Measurements from ENCODE around the gene EIF2B4.
"Not testable (repeated sequence)": the region's sequence is repeated elsewhere in the genome, so short reads cannot be mapped to it uniquely, and the experiment has no call there.

EIF2B4 gene

DNA sequence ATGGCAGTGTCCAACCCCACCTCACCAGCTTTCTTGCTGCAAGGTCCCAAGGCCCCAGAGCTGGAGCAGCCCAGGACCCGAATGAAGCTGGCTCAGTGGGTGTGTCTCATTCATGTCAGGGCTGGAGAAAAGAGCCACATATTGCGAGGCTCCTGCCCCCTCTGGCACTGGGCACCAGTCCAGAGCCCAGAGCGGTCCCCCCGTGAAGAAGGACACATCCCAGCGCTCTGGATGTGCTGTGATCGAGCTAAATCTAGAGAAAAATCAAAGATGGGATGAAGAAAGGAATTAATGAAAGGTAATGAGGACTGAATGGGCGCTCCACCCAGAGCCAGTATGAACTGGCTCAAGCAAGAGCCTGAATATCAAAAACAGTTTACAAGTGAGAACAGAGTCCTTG lies 34.0 kb downstream of the EIF2B4 start:
- DNase-seq (ENCODE audit: low spot score): no peak

GRCh38 chr2:27335311-27335710 lies 34.8 kb downstream of the EIF2B4 start:
- DNase-seq (ENCODE audit: low spot score): no peak

- DNase-seq (ENCODE audit: low spot score): no peak
Measured at GRCh38 chr2:27324720-27325119, 45.4 kb downstream of the EIF2B4 start.

DNA sequence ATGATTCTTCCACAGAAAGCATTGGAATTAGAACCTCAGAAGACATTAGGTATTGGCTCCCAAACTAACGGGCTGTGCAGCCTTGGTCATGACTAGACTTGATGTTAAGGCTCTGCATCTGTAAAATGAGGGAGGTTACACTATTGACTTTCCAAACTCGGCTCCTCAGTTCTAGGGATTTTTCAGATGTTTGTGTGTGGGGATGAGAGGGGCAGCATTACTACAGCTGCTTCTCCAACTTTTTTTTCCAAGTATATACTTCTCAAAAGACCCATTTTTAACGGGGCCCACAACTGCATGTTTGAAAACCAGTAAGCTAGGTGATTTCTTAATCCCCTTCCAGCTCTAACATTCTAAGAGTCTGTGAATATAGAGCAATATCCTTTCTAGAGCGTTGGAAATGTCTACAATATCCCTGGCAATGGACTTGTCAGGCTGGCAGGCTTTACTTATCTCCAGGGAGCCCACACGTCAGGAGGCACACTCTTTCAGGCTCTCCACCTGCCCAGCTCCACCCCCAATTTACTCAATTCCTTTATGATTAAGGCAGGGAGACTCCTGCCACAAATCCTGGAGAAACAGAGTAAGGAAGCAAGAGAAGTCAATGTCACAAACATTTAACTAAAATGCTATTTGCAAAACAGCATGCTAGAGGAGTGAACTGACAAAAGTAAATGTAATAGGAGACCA lies 46.4 kb downstream of the EIF2B4 start:
- DNase-seq (ENCODE audit: low spot score): no peak

DNA sequence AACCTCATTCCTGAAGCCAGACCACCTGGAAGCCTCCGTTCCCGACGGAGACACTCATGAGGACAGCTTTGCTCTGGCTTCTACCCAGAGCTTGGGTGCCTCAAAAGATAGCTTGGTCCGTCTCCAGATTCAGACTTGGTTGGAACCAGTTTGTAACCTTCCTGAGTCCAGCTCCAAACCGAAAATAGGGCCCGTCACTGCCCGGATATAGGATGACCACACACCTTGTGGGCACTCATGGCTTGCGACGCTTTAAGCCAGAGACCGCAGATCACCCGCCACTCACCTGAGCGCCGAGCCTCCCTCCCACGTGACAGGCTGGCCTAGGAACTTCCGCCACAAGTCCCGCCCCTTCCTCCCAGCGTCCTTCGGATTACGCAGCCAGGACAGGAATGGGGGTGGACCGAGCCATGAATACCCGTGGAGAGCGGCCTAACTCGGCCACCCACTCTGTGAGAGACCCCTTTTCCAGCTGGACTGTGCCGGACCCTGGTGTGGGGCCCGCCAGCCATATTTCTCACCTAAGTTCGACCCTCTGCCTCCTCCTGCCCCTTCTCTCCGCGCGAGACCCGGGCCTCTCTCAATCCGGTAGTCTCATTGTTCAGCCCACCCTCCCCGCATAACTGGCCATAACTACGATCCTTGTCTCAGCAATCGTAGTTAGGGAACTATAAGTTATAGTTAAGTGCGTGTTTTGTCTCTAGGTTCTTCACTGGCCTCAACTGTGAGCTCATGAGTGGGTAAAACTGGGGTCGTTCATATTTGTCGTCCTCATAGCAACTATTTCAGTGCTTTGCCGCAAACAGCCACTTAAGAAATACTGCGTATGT lies 47.2 kb downstream of the EIF2B4 start, which contains the start of gene MPV17:
MPV17 (minus strand) TSS at position 332 of the 830 bp plus-strand sequence. CDS start 580 bp downstream, outside the sequence.
- DNase-seq (ENCODE audit: low spot score): peak; percentile 96

DNA sequence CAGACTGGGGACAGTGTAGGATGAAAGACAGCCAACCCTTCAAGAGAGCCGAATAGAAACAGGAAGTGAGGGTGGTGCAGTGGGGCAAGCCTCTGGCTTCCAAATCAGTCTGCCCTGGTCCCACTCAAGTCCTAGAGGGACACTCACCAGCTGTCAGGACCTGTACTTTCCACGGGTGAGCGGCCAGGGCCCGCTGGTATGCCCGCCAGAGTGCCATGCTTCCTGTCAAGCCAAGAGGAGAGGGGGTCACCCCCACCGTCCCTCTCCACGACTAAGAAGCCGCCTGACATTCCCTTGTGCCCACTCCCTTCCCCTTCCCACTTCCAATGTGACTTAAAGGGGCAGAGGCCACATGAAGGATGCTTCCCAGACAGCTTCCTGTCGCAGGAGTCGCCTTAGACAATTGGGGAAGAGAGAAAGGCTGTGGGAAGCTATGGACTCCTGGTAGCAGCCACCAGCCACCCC lies 47.8 kb downstream of the EIF2B4 start:
- DNase-seq (ENCODE audit: low spot score): no peak

DNA sequence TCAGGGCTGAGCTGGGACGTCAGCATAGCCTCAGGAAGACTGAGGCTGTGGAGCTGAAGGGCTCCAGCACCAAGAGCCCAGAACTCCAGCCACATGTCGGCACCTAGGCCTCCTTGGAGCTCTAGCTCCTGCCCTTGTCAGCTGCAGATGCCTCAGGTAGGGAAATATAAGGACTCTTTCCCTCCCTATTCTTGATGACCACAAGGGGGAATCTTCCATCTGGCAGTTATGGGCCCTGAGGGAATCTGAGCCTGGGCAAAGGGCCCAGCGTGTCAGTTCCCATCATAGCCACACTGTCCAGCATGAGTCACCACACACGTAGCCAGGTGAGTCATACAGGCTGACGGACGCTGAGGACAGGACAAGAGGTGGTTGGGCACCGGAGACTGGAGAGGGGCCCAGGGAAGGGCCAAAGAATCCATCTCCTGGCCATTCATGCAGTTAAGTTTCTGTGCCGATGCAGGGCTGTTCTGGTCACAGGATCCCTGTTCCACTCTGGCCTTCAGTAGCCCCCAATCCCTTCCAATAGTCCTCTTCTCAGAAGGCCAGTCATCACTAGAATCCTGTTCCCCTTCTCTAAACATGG lies 49.1 kb downstream of the EIF2B4 start:
- no peak for DNase-seq (ENCODE audit: low spot score)

DNA sequence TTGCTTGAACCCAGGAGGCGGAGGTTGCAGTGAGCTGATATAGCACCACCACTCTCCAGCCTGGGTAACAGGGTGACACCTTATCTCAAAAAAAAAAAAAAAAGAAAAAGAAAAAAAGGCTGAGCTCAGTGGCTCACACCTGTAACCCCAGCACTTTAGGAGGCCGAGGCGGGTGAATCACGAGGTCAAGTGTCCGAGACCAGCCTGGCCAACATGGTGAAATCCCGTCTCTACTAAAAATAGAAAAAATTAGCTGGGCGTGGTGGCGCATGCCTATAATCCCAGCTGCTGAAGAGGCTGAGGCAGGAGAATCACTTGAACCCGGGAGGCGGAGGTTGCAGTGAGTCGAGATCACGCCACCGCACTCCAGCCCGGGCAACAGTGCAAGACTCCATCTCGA lies 50.3 kb downstream of the EIF2B4 start:
- not testable (repeated sequence) for DNase-seq (ENCODE audit: low spot score)

DNA sequence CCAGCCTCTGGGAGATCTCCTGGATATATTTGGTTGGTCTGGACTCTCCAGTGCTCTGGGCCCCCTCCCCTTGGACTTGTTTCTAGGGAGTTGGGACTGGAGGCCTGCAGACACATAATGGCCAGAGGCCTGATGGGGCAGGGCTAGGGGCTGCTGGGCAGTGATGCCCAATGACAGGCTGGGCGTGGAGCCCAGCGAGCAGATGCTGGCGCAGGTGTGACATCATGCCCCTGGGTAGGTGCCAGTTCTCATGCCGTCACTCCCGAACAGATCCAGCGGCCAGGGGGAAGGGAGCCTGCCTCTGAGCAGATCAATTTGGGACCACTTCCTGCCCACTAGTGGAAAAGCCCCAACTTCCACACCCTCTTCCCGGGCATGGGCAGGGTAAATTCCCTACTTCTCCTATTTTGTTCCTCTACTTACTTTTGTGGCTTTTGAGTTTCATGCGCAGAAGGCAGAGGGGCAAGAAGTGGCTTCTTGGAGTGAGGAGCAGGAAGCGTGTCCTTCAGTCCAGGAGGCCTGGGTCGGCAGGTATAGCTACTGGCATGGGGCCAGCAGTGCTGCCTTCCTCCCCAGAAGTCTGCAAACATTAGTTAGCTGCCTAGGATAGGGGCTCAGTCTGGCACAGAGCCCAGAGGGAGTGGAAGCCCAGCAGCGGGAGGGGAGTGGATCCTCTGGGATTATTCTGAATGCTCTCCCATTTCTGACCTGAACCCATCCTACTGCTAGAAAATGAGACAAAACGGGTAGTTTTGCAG lies 53.3 kb downstream of the EIF2B4 start:
- peak; percentile 57 for DNase-seq (ENCODE audit: low spot score)

GRCh38 chr2:27315122-27315521 lies 55.0 kb downstream of the EIF2B4 start:
- DNase-seq (ENCODE audit: low spot score): no peak

GRCh38 chr2:27314709-27315108 lies 55.4 kb downstream of the EIF2B4 start:
- DNase-seq (ENCODE audit: low spot score): no peak

All from Ammon's horn (tissue), 1 donor.